HCT116 (cell line): ENCODE results near the gene SORCS2. TPM values are rescaled to one million over a fixed set of nuclear protein-coding genes. Genes with fewer than 3 reads are reported as not detected.

ENCODE experiments used
- ATAC-seq: fragments of 200-7000 bp; cut with Tn5 transposase; 2 replicates; pipeline ENCODE4 v1.9.1; 2020; ENCODE audit warnings: mild to moderate bottlenecking, moderate library complexity
- BruUV-seq: library from RNA; stranded (reverse); fragments of 400-500 nt; replicated peaks from 2 replicates; lab custom pipeline; 2021; lab: Mats Ljungman, UMichigan
- CTCF ChIA-PET: fragments of 300-600 bp; sonication (Branson Sonifier 250); formaldehyde crosslinking; loops from one replicate; lab custom pipeline; 2021; ENCODE audit warnings: antibody characterized with exemption; lab: Charles Lee
- POLR2A ChIA-PET: fragments of 300-600, 350-600 bp; sonication (Branson Sonifier 250); formaldehyde crosslinking; loops from one replicate; lab custom pipeline; 2021; ENCODE audit warnings: antibody characterized with exemption; lab: Charles Lee
- RAD21 ChIA-PET, 2 experiments: fragments of 300-600 bp; sonication (Branson Sonifier 250); formaldehyde crosslinking; loops; one replicate each; lab custom pipeline; 2023; ENCODE audit warnings: low total read pairs in 2 of 2; ENCODE audit not compliant: uncharacterized antibody in 2 of 2, unreplicated experiment in 2 of 2, low non-redundant PET in 1 of 2; lab: Charles Lee
- DNase-seq: peaks from one replicate; pipeline ENCODE4 v3.0.0-alpha.2; 2010; ENCODE audit warnings: low read depth, low spot score
- H2AFZ ChIP-seq: fragments of 200-600 bp; shearing (Covaris generic), sonication (generic); 2 replicates; pipeline ENCODE4 v1.6.1; 2017; ENCODE audit warnings: low read depth, mixed run types, mixed read lengths, antibody characterized with exemption, low read length; ENCODE audit not compliant: poor library complexity, severe bottlenecking
- H3K27ac ChIP-seq: 2 replicates; pipeline ENCODE4 v1.5.1; 2012; ENCODE audit warnings: low read depth, low read length
- H3K27me3 ChIP-seq: fragments of 200-600 bp; sonication (generic); 2 replicates; pipeline ENCODE4 v1.6.1; 2016; ENCODE audit warnings: mixed run types, low read length, mixed read lengths; ENCODE audit not compliant: insufficient read depth
- H3K36me3 ChIP-seq, 2 experiments: fragments of 200-500 bp in 1 of 2; fragments of 200-600 bp in 1 of 2; sonication (Bioruptor generic) in 1 of 2; sonication (generic) in 1 of 2; 2 replicates each; pipeline versions ENCODE4 v1.5.1 to v1.6.1; 2014 to 2016; ENCODE audit warnings: low read length in 2 of 2, inconsistent platforms in 1 of 2, mixed read lengths in 1 of 2, mixed run types in 1 of 2; ENCODE audit not compliant: insufficient read depth in 2 of 2, control insufficient read depth in 1 of 2
- H3K4me1 ChIP-seq, 2 experiments: fragments of 200-600 bp in 1 of 2; sonication (generic) in 1 of 2; 2 replicates each; pipeline versions ENCODE4 v1.5.1 to v1.6.1; 2012 to 2017; ENCODE audit warnings: low read length in 2 of 2, inconsistent platforms in 1 of 2, mild to moderate bottlenecking in 1 of 2, mixed read lengths in 1 of 2, mixed run types in 1 of 2, moderate library complexity in 1 of 2; ENCODE audit not compliant: insufficient read depth in 2 of 2, control insufficient read depth in 1 of 2
- H3K4me2 ChIP-seq: fragments of 200-600 bp; sonication (generic); 2 replicates; pipeline ENCODE4 v1.6.1; 2017; ENCODE audit warnings: mixed run types, low read length, mixed read lengths
- H3K4me3 ChIP-seq, 2 experiments: fragments of 200-600 bp in 1 of 2; sonication (generic) in 1 of 2; replicated peaks in 1 of 2; 2 replicates each; pipeline ENCODE4 v1.5.1; 2011 to 2016; ENCODE audit warnings: low read length in 2 of 2, control low read depth in 1 of 2, low read depth in 1 of 2, mild to moderate bottlenecking in 1 of 2, mixed read lengths in 1 of 2, mixed run types in 1 of 2
- H3K79me2 ChIP-seq: fragments of 200-600 bp; sonication (generic); 2 replicates; pipeline ENCODE4 v1.6.1; 2017; ENCODE audit warnings: mild to moderate bottlenecking, mixed run types, low read length, moderate library complexity, mixed read lengths; ENCODE audit not compliant: insufficient read depth
- H3K9ac ChIP-seq: fragments of 200-600 bp; sonication (generic); 2 replicates; pipeline ENCODE4 v1.6.1; 2016; ENCODE audit warnings: low read length, mixed read lengths
- H3K9me2 ChIP-seq: fragments of 200-600 bp; sonication (generic), shearing (Covaris generic); 2 replicates; pipeline ENCODE4 v1.6.1; 2017; ENCODE audit warnings: mixed run types, mild to moderate bottlenecking, moderate library complexity; ENCODE audit not compliant: insufficient read depth
- H3K9me3 ChIP-seq, 2 experiments: fragments of 200-500 bp in 1 of 2; fragments of 200-600 bp in 1 of 2; sonication (Bioruptor generic) in 1 of 2; sonication (generic) in 1 of 2; 2 replicates each; pipeline ENCODE4 v1.6.1; 2014 to 2017; ENCODE audit warnings: low read length in 2 of 2, mixed read lengths in 2 of 2, inconsistent platforms in 1 of 2, low read depth in 1 of 2, mild to moderate bottlenecking in 1 of 2, mixed run types in 1 of 2, moderate library complexity in 1 of 2; ENCODE audit not compliant: control insufficient read depth in 1 of 2, insufficient read depth in 1 of 2
- H4K20me1 ChIP-seq: fragments of 200-600 bp; sonication (generic), shearing (Covaris generic); 2 replicates; pipeline ENCODE4 v1.6.1; 2017; ENCODE audit warnings: mixed run types, mild to moderate bottlenecking, moderate library complexity; ENCODE audit not compliant: insufficient read depth
- ATF3 ChIP-seq: IDR thresholded peaks from 2 replicates; pipeline ENCODE4 v1.6.1; 2012
- CEBPB ChIP-seq: IDR thresholded peaks from 2 replicates; pipeline ENCODE4 v1.6.1; 2012; ENCODE audit warnings: low read depth
- EGR1 ChIP-seq: IDR thresholded peaks from 2 replicates; pipeline ENCODE4 v1.6.1; 2012; ENCODE audit warnings: low read depth
- ELF1 ChIP-seq: IDR thresholded peaks from 2 replicates; pipeline ENCODE4 v1.6.1; 2012; ENCODE audit warnings: low read depth, borderline replicate concordance
- EZH2phosphoT487 ChIP-seq: fragments of 200-600 bp; IDR thresholded peaks from 2 replicates; pipeline ENCODE4 v1.6.1; 2018; ENCODE audit warnings: antibody characterized with exemption, borderline replicate concordance
- JUND ChIP-seq: IDR thresholded peaks from 2 replicates; pipeline ENCODE4 v1.6.1; 2012
- POLR2A ChIP-seq: IDR thresholded peaks from 2 replicates; pipeline ENCODE4 v1.7.0; 2011; ENCODE audit warnings: borderline replicate concordance; ENCODE audit not compliant: insufficient read depth, insufficient read length; ENCODE audit errors: extremely low read depth
- POLR2AphosphoS5 ChIP-seq: IDR thresholded peaks from 2 replicates; pipeline ENCODE4 v1.6.1; 2011; ENCODE audit warnings: mild to moderate bottlenecking, low read depth, low read length, moderate library complexity
- RAD21 ChIP-seq: IDR thresholded peaks from 2 replicates; pipeline ENCODE4 v1.6.1; 2012; ENCODE audit warnings: low read depth, mild to moderate bottlenecking
- REST ChIP-seq: IDR thresholded peaks from 2 replicates; pipeline ENCODE4 v1.6.1; 2012; ENCODE audit warnings: low read depth
- SIN3A ChIP-seq: IDR thresholded peaks from 2 replicates; pipeline ENCODE4 v1.6.1; 2012; ENCODE audit warnings: low read depth
- SP1 ChIP-seq: IDR thresholded peaks from 2 replicates; pipeline ENCODE4 v1.6.1; 2012; ENCODE audit warnings: low read depth
- TCF7L2 ChIP-seq: IDR thresholded peaks from 2 replicates; pipeline ENCODE4 v1.7.0; 2011; ENCODE audit warnings: borderline replicate concordance, inconsistent platforms; ENCODE audit not compliant: insufficient read depth, insufficient read length; ENCODE audit errors: extremely low read depth
- YY1 ChIP-seq: IDR thresholded peaks from 2 replicates; pipeline ENCODE4 v1.6.1; 2011; ENCODE audit warnings: low read length, low read depth, moderate library complexity, mild to moderate bottlenecking; ENCODE audit not compliant: insufficient replicate concordance; ENCODE audit errors: extremely low read depth
- ZBTB33 ChIP-seq: IDR thresholded peaks from 2 replicates; pipeline ENCODE4 v1.6.1; 2011; ENCODE audit warnings: mild to moderate bottlenecking, low read length, moderate library complexity; ENCODE audit not compliant: insufficient replicate concordance; ENCODE audit errors: extremely low read depth
- ZFX ChIP-seq: fragments of 450-650 bp; IDR thresholded peaks from 2 replicates; pipeline ENCODE4 v1.6.1; 2017
- ZNF274 ChIP-seq: fragments of 200-500 bp; sonication (Bioruptor generic); IDR thresholded peaks from 2 replicates; pipeline ENCODE4 v1.6.1; 2014; ENCODE audit warnings: mild to moderate bottlenecking, low read depth, low read length, inconsistent platforms
- intact Hi-C: fragments of 100-400 bp; cut with micrococcal nuclease; formaldehyde crosslinking; loops from 2 replicates; pipeline ENCODE4 v1.10.0; 2022
- total RNA-seq: library from RNA; stranded (reverse); gene quantifications from one replicate; pipeline ENCODE4 v1.2.1, GENCODE V29; 2021; ENCODE audit not compliant: unreplicated experiment
- TF ChIP-seq, protein P1 (sequence below), 3 experiments: fragments of 200-600 bp in 1 of 3; sonication (generic) in 1 of 3; IDR thresholded peaks in 2 of 3; conservative IDR thresholded peaks in 1 of 3; 2 replicates each; pipeline ENCODE4 v1.5.1; 2012 to 2017; ENCODE audit warnings: low read depth in 2 of 3, low read length in 2 of 3, antibody characterized with exemption in 1 of 3, borderline replicate concordance in 1 of 3, control low read depth in 1 of 3, mild to moderate bottlenecking in 1 of 3, mixed read lengths in 1 of 3, mixed run types in 1 of 3, moderate library complexity in 1 of 3; ENCODE audit not compliant: insufficient read depth in 1 of 3

Gene SORCS2
- total RNA-seq, 1 experiment from 2014 or later = 0.37 TPM

DNA sequence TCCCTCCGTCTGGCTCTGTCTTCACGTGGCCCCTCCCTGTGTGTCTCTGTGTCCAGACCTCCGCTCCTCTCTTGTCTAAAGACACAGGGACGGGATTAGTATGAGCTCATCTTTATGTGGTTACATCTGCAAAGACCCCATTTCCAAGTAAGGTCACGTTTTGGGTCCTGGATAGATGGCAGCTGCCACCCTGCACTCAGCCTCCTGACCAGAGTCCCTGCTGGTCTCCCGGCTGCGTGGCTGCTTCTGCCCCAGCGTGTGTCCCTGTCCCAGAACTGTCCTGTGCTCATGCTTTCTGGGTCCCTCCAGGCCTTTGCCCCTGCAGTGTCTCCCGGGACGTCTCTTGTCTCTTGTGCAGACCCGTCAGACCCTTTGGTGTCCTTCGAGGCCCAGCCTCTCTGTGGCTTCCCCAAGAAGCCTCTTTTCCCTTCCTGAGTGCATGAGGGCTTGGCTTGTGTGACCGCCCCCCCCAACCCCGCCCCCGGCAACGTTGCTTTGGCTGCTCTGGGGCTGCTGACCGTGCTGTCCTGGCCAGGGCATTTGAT, 135.1 kb downstream of the SORCS2 start:
- Histone ChIP-seq H3K9me2 (no peaks in the 10 kb centered on the region), H3K36me3 (no peaks in the 10 kb centered on the region), H3K27ac (no peak overlapping the region), H3K4me2 (no peak overlapping the region), H3K9ac (no peak overlapping the region), H4K20me1 (no peaks in the 10 kb centered on the region), H2AFZ (no peak overlapping the region), H3K9me3 (no peaks in the 10 kb centered on the region), H3K79me2 (no peaks in the 10 kb centered on the region), H3K4me3 (no peak overlapping the region), H3K27me3 (no peaks in the 10 kb centered on the region), H3K4me1 (peaks cover 13 to 26% of the 10 kb centered on the region in 2 experiments)
- ChIA-PET CTCF (no interaction called here), RAD21 (no interaction called here), POLR2A (no interaction called here)
- DNase-seq = no peak
- BruUV-seq = no TSS peak
- ATAC-seq = no peak
- intact Hi-C loops = no loop called here
- TF ChIP-seq RAD21 = no peak
- TF ChIP-seq EZH2phosphoT487 = no peak
- TF ChIP-seq ZBTB33 = no peak
- TF ChIP-seq YY1 = no peak
- TF ChIP-seq EGR1 = no peak
- TF ChIP-seq, protein P1, sequence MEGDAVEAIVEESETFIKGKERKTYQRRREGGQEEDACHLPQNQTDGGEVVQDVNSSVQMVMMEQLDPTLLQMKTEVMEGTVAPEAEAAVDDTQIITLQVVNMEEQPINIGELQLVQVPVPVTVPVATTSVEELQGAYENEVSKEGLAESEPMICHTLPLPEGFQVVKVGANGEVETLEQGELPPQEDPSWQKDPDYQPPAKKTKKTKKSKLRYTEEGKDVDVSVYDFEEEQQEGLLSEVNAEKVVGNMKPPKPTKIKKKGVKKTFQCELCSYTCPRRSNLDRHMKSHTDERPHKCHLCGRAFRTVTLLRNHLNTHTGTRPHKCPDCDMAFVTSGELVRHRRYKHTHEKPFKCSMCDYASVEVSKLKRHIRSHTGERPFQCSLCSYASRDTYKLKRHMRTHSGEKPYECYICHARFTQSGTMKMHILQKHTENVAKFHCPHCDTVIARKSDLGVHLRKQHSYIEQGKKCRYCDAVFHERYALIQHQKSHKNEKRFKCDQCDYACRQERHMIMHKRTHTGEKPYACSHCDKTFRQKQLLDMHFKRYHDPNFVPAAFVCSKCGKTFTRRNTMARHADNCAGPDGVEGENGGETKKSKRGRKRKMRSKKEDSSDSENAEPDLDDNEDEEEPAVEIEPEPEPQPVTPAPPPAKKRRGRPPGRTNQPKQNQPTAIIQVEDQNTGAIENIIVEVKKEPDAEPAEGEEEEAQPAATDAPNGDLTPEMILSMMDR (IDR thresholded peaks at IDR 0.05 in 2 of 3, conservative IDR thresholded peaks at IDR 0.05 in 1 of 3; ENCODE audit: borderline replicate concordance in 1 of 3, insufficient read depth in 1 of 3, low read depth in 2 of 3, low read length in 2 of 3) = no peak
- TF ChIP-seq ATF3 = no peak
- TF ChIP-seq ZFX = no peak
- TF ChIP-seq ELF1 = no peak
- no peak for TF ChIP-seq SIN3A
- no peak for TF ChIP-seq JUND
- TF ChIP-seq CEBPB = no peak
- TF ChIP-seq ZNF274 = no peak
- no peak for TF ChIP-seq REST
- TF ChIP-seq SP1 = no peak
- no peak for TF ChIP-seq POLR2AphosphoS5
- TF ChIP-seq POLR2A = no peak
- no peak for TF ChIP-seq TCF7L2
